ENCODE data around the gene MLEC. TPM values are rescaled to one million over a fixed set of nuclear protein-coding genes. Genes with fewer than 3 reads are reported as not detected.
A peak's percentile ranks its signal among the peaks of the same experiment; 100 is the strongest.

The MLEC gene
- total RNA-seq (2011; cell fraction: chromatin; rRNA removed; ENCODE audit: low replicate concordance) = 88.8 and 90.6 TPM in 2 replicates
- total RNA-seq (2011; cell fraction: nucleolus; rRNA removed) = 52.4 and 69.7 TPM in 2 replicates
- total RNA-seq (2011; cell fraction: nucleoplasm; rRNA removed) = 97.0 and 104 TPM in 2 replicates
- total RNA-seq (2014; rRNA removed) = 57.8 and 63.6 TPM in 2 replicates
- 90.7 and 93.1 TPM in 2 replicates for total RNA-seq (2014; rRNA removed; fragmentation: Illumina TruSeq; extraction: Trizol)
- 102 and 108 TPM in 2 replicates for total RNA-seq (2015; rRNA removed; fragmentation: Illumina TruSeq; extraction: Trizol)
- total RNA-seq (2021) = 92.9 and 104 TPM in 2 replicates
- 40.2 and 51.9 TPM in 2 replicates for polyA plus RNA-seq (2011; rRNA removed)
- polyA plus RNA-seq (2011; cell fraction: cytosol; rRNA removed) = 11.9 and 30.2 TPM in 2 replicates
- polyA plus RNA-seq (2011; cell fraction: nucleus; rRNA removed) = 22.8 and 31.1 TPM in 2 replicates
- polyA plus RNA-seq (2012) = 51.4 and 67.7 TPM in 2 replicates
- 73.7 and 94.6 TPM in 2 replicates for polyA plus RNA-seq (2014; fragmentation: Illumina TruSeq; extraction: Trizol)
- 10 to 100 TPM; 18.5 to 20.5 TPM for polyA plus RNA-seq (2014; fragmentation: Nextera tagmentation; extraction: Ambion mirVana)
- polyA plus RNA-seq (2014; rRNA removed) = 40.9 and 45.3 TPM in 2 replicates
- polyA minus RNA-seq (2011; rRNA and poly(A)+ RNA removed) = 68.4 and 73.2 TPM in 2 replicates
- polyA minus RNA-seq (2011; cell fraction: cytosol; rRNA and poly(A)+ RNA removed) = 40.9 and 51.9 TPM in 2 replicates
- polyA minus RNA-seq (2011; cell fraction: nucleus; rRNA and poly(A)+ RNA removed) = 6.3 and 17.9 TPM in 2 replicates
- percentile 93 among the genes with signal in this experiment for Bru-seq, nascent RNA
- BruChase-seq, experiment 1, labeled RNA remaining after a 2-hour chase = percentile 96 among the genes with signal in this experiment
- BruChase-seq, experiment 2, labeled RNA remaining after a 6-hour chase = percentile 97 among the genes with signal in this experiment
- long read RNA-seq, experiment 1, full-length matches to known transcripts = 136 of 471 reads
- long read RNA-seq, experiment 1, partial matches to known transcripts = 12 of 471 reads
- long read RNA-seq, experiment 1, other reads (novel, unspliced or antisense) = 323 of 471 reads
- long read RNA-seq, experiment 2, full-length matches to known transcripts = 33 of 99 reads
- long read RNA-seq, experiment 2, partial matches to known transcripts = 0 of 99 reads
- long read RNA-seq, experiment 2, other reads (novel, unspliced or antisense) = 66 of 99 reads
- long read RNA-seq, experiment 3, full-length matches to known transcripts = 81 of 90 reads
- long read RNA-seq, experiment 3, partial matches to known transcripts = 0 of 90 reads
- long read RNA-seq, experiment 3, other reads (novel, unspliced or antisense) = 9 of 90 reads

DNA sequence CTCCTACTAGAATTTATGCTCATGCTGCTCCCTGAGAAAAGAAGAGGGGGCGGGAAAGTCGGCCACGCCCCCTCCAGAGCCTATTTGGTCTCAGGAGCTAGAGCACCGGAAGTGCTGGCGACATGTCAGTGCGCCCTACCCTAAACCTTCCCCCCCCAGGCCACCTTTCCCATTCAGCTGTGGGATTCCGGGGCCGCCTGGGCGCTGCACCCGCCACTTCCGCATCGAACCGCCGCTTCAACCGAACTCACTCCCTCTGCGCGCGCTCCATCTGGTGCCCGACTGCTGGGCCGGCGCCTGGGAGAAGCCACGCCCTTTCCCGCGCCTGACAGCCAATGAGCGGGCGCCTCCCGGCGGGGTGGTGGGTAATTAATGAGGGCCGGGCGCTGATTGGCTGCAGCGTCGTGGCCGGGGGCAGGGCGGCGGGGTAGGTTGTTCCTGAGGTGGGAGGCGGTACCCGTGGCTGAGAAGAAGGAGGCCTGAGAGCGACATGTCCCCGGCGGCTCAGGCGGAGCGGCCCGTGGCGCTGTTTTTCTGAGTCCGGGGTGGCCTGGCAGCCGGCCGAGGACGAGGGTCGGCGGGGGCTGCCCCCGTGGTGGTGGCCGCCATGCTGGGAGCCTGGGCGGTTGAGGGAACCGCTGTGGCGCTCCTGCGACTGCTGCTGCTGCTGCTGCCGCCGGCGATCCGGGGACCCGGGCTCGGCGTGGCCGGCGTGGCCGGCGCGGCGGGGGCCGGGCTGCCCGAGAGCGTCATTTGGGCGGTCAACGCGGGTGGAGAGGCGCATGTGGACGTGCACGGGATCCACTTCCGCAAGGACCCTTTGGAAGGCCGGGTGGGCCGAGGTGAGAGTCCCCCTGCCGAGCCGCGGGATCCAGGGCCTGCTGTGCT lies at the start of gene MLEC:
Gene MLEC (plus strand): TSS at position 460 of the 888 bp plus-strand sequence. CDS start 148 bp downstream, at position 608.
- peaks cover 16% of the 10 kb centered on the region; the same call in 2 of the 3 replicates for H3K36me3 ChIP-seq (ENCODE audit: control insufficient read depth, insufficient read depth, low read length)
- peak within 1 kb of the TSS; percentile 92 for H3K4me2 ChIP-seq (ENCODE audit: insufficient read depth, low read length)
- POLR2A ChIA-PET = interaction anchor here (0.6 to 1.4 kb wide), 5 partner anchors 11 to 90 kb away, joined by 3 to 4 read pairs (median 4); partner anchors contain the start of gene UNC119B
- intact Hi-C loops (cut with micrococcal nuclease) (loop anchor here (1.0 to 2.0 kb wide), 3 partner anchors 24 to 103 kb away; partner anchors contain the start of gene UNC119B), in situ Hi-C loops (cut with MboI) (no loop called here)
- DNase-seq (ENCODE audit: extremely low read depth in 1 of 4, low spot score in 3 of 4) (peak; percentile 98 to 100 (median 100)), ATAC-seq (peak; percentile 92), FAIRE-seq (no peak)
- H4K20me1 ChIP-seq (replicated peaks; ENCODE audit: control insufficient read depth, insufficient read depth, low read length) = peaks cover 19% of the 10 kb centered on the region
- peaks cover 14 to 17% of the 10 kb centered on the region in 2 experiments; a peak in 3 of 5 replicates for H3K4me1 ChIP-seq (replicated peaks in 1 of 2; ENCODE audit: control insufficient read depth in 2 of 2, insufficient read depth in 2 of 2, low read length in 2 of 2)
- CTCF ChIA-PET (ENCODE audit: low intra/inter-chr PET ratio) = interaction anchor here (0.6 to 0.8 kb wide), 2 partner anchors 104 to 233 kb away, joined by 3 to 6 read pairs; no protein-coding TSS in a partner anchor
- WGBS (ENCODE audit: insufficient coverage, low coverage, missing lambda C conversion rate) = under 1% methylated on average over 68 of the region's 84 CpGs
- peak within 1 kb of the TSS; percentile 87 to 94 for H3K9ac ChIP-seq (ENCODE audit: insufficient read depth in 1 of 2, low read depth in 2 of 2, low read length in 2 of 2)
- H2AFZ ChIP-seq (ENCODE audit: low read depth, low read length) = peak within 1 kb of the TSS; percentile 96
- peak within 1 kb of the TSS; percentile 91 for H3K27ac ChIP-seq (ENCODE audit: extremely low read depth, low read depth, low read length)
- H3K79me2 ChIP-seq (ENCODE audit: control insufficient read depth, insufficient read depth, low read length) = peaks cover 49% of the 10 kb centered on the region
- no TSS peak for BruUV-seq (replicated peaks)
- H3K4me3 ChIP-seq = peak within 1 kb of the TSS; percentile 91
- no peaks in the 10 kb centered on the region for H3K27me3 ChIP-seq (ENCODE audit: control insufficient read depth in 2 of 2, insufficient read depth in 2 of 2, low read length in 2 of 2)
- H3K9me3 ChIP-seq (replicated peaks; ENCODE audit: control insufficient read depth, insufficient read depth, low read depth, low read length) = no peaks in the 10 kb centered on the region
- no peaks in the 10 kb centered on the region for H3K9me1 ChIP-seq (ENCODE audit: control insufficient read depth, insufficient read depth, low read length)
- TF ChIP-seq NR0B1 (IDR thresholded peaks at IDR 0.05; ENCODE audit: partially characterized antibody) (no peak), ZNF696 (CRISPR knock-in tag; conservative IDR thresholded peaks at IDR 0.05) (no peak), HDAC2 (IDR thresholded peaks at IDR 0.05) (peak; percentile 30; the same call in 1 of the 2 replicates), BRF1 (IDR thresholded peaks at IDR 0.05; ENCODE audit: borderline replicate concordance, extremely low read depth, insufficient read length) (no peak), HOMEZ (CRISPR knock-in tag; IDR thresholded peaks at IDR 0.05) (no peak), RB1 (IDR thresholded peaks at IDR 0.05; ENCODE audit: low read depth) (peak; percentile 58), ZNF263 (CRISPR knock-in tag; IDR thresholded peaks at IDR 0.05; ENCODE audit: borderline replicate concordance) (no peak), ELF1 (tag; IDR thresholded peaks at IDR 0.05) (peak; percentile 97), ZBTB8A (IDR thresholded peaks at IDR 0.05; ENCODE audit: partially characterized antibody) (no peak), KDM5B (IDR thresholded peaks at IDR 0.05; ENCODE audit: insufficient replicate concordance, low read depth, low read length) (peak; percentile 85), DPF2 (IDR thresholded peaks at IDR 0.05) (0 out of 2 replicates have a peak, but pooled peaks have one; percentile 14)
- TF ChIP-seq, protein P1, sequence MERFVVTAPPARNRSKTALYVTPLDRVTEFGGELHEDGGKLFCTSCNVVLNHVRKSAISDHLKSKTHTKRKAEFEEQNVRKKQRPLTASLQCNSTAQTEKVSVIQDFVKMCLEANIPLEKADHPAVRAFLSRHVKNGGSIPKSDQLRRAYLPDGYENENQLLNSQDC (CRISPR knock-in tag; IDR thresholded peaks at IDR 0.05) = no peak
